Activated naive CD4-positive, alpha-beta T cell treated with Interleukin-2 at 50 U/mL for 16 hours (primary cell): ENCODE results near the gene CLK1.

Experiments
- DNase-seq: peaks from one replicate; pipeline ENCODE4 v3.0.0-alpha.2; 2020

CLK1 gene

GRCh38 chr2:200810252-200810997 is 54.0 kb downstream of the CLK1 start:
- DNase-seq: no peak

GRCh38 chr2:200809506-200810251 is 54.8 kb downstream of the CLK1 start:
- DNase-seq: no peak
